ENCODE results near the gene PLCB4. TPM values are rescaled to one million over a fixed set of nuclear protein-coding genes. Genes with fewer than 3 reads are reported as not detected.

The PLCB4 gene
- total RNA-seq, 1 experiment from 2014 or later, result 12.6 TPM

GRCh38 chr20:9363673-9364072, 294.8 kb downstream of the PLCB4 start:
- Mint-ChIP-seq H3K27ac (no peak overlapping the region), H3K36me3 (peaks cover 7% of the 10 kb centered on the region; the same call in 1 of the 2 replicates), H3K9me3 (no peaks in the 10 kb centered on the region), H3K4me1 (0 out of 2 replicates have a peak, but pooled peaks cover 3% of the 10 kb centered on the region), H3K4me3 (no peak overlapping the region), H3K27me3 (ENCODE audit: low read depth) (no peaks in the 10 kb centered on the region)
- ATAC-seq (no peak), DNase-seq (ENCODE audit: low spot score) (no peak)
- POLR2A ChIA-PET, result no interaction called here
- CTCF ChIA-PET, result interaction anchor here (0.6 kb wide), 1 partner anchor 604 kb away, joined by 5 read pairs; no protein-coding TSS in a partner anchor
- TF ChIP-seq ZSCAN18 (CRISPR knock-in tag; IDR thresholded peaks at IDR 0.05), result no peak
- no peak for TF ChIP-seq TP53 (CRISPR knock-in tag; IDR thresholded peaks at IDR 0.05)
- TF ChIP-seq GRHL2 (CRISPR knock-in tag; IDR thresholded peaks at IDR 0.05; ENCODE audit: insufficient replicate concordance, severe bottlenecking), result no peak
- TF ChIP-seq, protein P1, sequence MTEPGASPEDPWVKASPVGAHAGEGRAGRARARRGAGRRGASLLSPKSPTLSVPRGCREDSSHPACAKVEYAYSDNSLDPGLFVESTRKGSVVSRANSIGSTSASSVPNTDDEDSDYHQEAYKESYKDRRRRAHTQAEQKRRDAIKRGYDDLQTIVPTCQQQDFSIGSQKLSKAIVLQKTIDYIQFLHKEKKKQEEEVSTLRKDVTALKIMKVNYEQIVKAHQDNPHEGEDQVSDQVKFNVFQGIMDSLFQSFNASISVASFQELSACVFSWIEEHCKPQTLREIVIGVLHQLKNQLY (CRISPR knock-in tag; IDR thresholded peaks at IDR 0.05), result no peak
- no peak for TF ChIP-seq ZNF263 (CRISPR knock-in tag; IDR thresholded peaks at IDR 0.05; ENCODE audit: low read depth)
- no peak for TF ChIP-seq ESRRA (CRISPR knock-in tag; IDR thresholded peaks at IDR 0.05; ENCODE audit: borderline replicate concordance)
- no peak for TF ChIP-seq JUN (CRISPR knock-in tag; IDR thresholded peaks at IDR 0.05)
- no peak for TF ChIP-seq KAT7 (CRISPR knock-in tag; IDR thresholded peaks at IDR 0.05; ENCODE audit: borderline replicate concordance)
- TF ChIP-seq, protein P2, sequence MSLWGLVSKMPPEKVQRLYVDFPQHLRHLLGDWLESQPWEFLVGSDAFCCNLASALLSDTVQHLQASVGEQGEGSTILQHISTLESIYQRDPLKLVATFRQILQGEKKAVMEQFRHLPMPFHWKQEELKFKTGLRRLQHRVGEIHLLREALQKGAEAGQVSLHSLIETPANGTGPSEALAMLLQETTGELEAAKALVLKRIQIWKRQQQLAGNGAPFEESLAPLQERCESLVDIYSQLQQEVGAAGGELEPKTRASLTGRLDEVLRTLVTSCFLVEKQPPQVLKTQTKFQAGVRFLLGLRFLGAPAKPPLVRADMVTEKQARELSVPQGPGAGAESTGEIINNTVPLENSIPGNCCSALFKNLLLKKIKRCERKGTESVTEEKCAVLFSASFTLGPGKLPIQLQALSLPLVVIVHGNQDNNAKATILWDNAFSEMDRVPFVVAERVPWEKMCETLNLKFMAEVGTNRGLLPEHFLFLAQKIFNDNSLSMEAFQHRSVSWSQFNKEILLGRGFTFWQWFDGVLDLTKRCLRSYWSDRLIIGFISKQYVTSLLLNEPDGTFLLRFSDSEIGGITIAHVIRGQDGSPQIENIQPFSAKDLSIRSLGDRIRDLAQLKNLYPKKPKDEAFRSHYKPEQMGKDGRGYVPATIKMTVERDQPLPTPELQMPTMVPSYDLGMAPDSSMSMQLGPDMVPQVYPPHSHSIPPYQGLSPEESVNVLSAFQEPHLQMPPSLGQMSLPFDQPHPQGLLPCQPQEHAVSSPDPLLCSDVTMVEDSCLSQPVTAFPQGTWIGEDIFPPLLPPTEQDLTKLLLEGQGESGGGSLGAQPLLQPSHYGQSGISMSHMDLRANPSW (CRISPR knock-in tag; conservative IDR thresholded peaks at IDR 0.05; ENCODE audit: low read depth), result no peak
- TF ChIP-seq, protein P3, sequence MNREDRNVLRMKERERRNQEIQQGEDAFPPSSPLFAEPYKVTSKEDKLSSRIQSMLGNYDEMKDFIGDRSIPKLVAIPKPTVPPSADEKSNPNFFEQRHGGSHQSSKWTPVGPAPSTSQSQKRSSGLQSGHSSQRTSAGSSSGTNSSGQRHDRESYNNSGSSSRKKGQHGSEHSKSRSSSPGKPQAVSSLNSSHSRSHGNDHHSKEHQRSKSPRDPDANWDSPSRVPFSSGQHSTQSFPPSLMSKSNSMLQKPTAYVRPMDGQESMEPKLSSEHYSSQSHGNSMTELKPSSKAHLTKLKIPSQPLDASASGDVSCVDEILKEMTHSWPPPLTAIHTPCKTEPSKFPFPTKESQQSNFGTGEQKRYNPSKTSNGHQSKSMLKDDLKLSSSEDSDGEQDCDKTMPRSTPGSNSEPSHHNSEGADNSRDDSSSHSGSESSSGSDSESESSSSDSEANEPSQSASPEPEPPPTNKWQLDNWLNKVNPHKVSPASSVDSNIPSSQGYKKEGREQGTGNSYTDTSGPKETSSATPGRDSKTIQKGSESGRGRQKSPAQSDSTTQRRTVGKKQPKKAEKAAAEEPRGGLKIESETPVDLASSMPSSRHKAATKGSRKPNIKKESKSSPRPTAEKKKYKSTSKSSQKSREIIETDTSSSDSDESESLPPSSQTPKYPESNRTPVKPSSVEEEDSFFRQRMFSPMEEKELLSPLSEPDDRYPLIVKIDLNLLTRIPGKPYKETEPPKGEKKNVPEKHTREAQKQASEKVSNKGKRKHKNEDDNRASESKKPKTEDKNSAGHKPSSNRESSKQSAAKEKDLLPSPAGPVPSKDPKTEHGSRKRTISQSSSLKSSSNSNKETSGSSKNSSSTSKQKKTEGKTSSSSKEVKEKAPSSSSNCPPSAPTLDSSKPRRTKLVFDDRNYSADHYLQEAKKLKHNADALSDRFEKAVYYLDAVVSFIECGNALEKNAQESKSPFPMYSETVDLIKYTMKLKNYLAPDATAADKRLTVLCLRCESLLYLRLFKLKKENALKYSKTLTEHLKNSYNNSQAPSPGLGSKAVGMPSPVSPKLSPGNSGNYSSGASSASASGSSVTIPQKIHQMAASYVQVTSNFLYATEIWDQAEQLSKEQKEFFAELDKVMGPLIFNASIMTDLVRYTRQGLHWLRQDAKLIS (CRISPR knock-in tag; IDR thresholded peaks at IDR 0.05; ENCODE audit: borderline replicate concordance), result no peak
- no peak for TF ChIP-seq IRF2 (CRISPR knock-in tag; IDR thresholded peaks at IDR 0.05; ENCODE audit: borderline replicate concordance, low read depth)

GRCh38 chr20:9367328-9367727, 298.4 kb downstream of the PLCB4 start:
- ChIA-PET POLR2A (no interaction called here), CTCF (no interaction called here)
- no peaks in the 10 kb centered on the region for H3K27me3 Mint-ChIP-seq (ENCODE audit: low read depth)
- H3K4me1 Mint-ChIP-seq, result peaks cover 9% of the 10 kb centered on the region
- H3K27ac Mint-ChIP-seq, result no peak overlapping the region
- H3K36me3 Mint-ChIP-seq, result peaks cover 7% of the 10 kb centered on the region; the same call in 1 of the 2 replicates
- no peak for DNase-seq (ENCODE audit: low spot score)
- no peak for ATAC-seq
- no peaks in the 10 kb centered on the region for H3K9me3 Mint-ChIP-seq
- no peak for TF ChIP-seq SOX15 (CRISPR knock-in tag; IDR thresholded peaks at IDR 0.05)
- H3K4me3 Mint-ChIP-seq, result no peak overlapping the region

GRCh38 chr20:9367746-9368145, 298.9 kb downstream of the PLCB4 start:
- no peak overlapping the region for H3K27ac Mint-ChIP-seq
- no peaks in the 10 kb centered on the region for H3K27me3 Mint-ChIP-seq (ENCODE audit: low read depth)
- H3K36me3 Mint-ChIP-seq, result peaks cover 7% of the 10 kb centered on the region; the same call in 1 of the 2 replicates
- ATAC-seq (no peak), DNase-seq (ENCODE audit: low spot score) (no peak)
- H3K4me3 Mint-ChIP-seq, result no peak overlapping the region
- no peaks in the 10 kb centered on the region for H3K9me3 Mint-ChIP-seq
- ChIA-PET POLR2A (no interaction called here), CTCF (no interaction called here)
- peaks cover 10% of the 10 kb centered on the region for H3K4me1 Mint-ChIP-seq
- TF ChIP-seq ZNF416 (CRISPR knock-in tag; IDR thresholded peaks at IDR 0.05) (no peak), RELA (CRISPR knock-in tag; IDR thresholded peaks at IDR 0.05; ENCODE audit: borderline replicate concordance) (no peak), MXD4 (CRISPR knock-in tag; IDR thresholded peaks at IDR 0.05; ENCODE audit: borderline replicate concordance) (no peak), ZNF317 (CRISPR knock-in tag; IDR thresholded peaks at IDR 0.05; ENCODE audit: borderline replicate concordance, low read depth) (no peak), ZNF121 (CRISPR knock-in tag; IDR thresholded peaks at IDR 0.05) (no peak), ESRRA (CRISPR knock-in tag; IDR thresholded peaks at IDR 0.05; ENCODE audit: borderline replicate concordance) (no peak)
- TF ChIP-seq, protein P4, sequence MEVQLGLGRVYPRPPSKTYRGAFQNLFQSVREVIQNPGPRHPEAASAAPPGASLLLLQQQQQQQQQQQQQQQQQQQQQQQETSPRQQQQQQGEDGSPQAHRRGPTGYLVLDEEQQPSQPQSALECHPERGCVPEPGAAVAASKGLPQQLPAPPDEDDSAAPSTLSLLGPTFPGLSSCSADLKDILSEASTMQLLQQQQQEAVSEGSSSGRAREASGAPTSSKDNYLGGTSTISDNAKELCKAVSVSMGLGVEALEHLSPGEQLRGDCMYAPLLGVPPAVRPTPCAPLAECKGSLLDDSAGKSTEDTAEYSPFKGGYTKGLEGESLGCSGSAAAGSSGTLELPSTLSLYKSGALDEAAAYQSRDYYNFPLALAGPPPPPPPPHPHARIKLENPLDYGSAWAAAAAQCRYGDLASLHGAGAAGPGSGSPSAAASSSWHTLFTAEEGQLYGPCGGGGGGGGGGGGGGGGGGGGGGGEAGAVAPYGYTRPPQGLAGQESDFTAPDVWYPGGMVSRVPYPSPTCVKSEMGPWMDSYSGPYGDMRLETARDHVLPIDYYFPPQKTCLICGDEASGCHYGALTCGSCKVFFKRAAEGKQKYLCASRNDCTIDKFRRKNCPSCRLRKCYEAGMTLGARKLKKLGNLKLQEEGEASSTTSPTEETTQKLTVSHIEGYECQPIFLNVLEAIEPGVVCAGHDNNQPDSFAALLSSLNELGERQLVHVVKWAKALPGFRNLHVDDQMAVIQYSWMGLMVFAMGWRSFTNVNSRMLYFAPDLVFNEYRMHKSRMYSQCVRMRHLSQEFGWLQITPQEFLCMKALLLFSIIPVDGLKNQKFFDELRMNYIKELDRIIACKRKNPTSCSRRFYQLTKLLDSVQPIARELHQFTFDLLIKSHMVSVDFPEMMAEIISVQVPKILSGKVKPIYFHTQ (CRISPR knock-in tag; IDR thresholded peaks at IDR 0.05), result no peak
- TF ChIP-seq, protein P5, sequence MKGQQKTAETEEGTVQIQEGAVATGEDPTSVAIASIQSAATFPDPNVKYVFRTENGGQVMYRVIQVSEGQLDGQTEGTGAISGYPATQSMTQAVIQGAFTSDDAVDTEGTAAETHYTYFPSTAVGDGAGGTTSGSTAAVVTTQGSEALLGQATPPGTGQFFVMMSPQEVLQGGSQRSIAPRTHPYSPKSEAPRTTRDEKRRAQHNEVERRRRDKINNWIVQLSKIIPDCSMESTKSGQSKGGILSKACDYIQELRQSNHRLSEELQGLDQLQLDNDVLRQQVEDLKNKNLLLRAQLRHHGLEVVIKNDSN (CRISPR knock-in tag; IDR thresholded peaks at IDR 0.05), result no peak

Data from WTC11 (cell line).